HepG2 (cell line): Measurements from ENCODE around the gene CLDN19. TPM values are rescaled to one million over a fixed set of nuclear protein-coding genes. Genes with fewer than 3 reads are reported as not detected.

Experiments
- CCDC6 ChIP-seq: sonication (generic); formaldehyde crosslinking; IDR thresholded peaks from 2 replicates; pipeline ENCODE4 v1.8.1; 2022; ENCODE audit warnings: mild to moderate bottlenecking, missing genetic modification reagents, moderate library complexity
- HMG20A ChIP-seq: IDR thresholded peaks from 2 replicates; pipeline ENCODE4 v1.6.1; 2016; ENCODE audit warnings: borderline replicate concordance
- NFE2L1 ChIP-seq: sonication (generic); formaldehyde crosslinking; IDR thresholded peaks from 2 replicates; pipeline ENCODE4 v1.4.0; 2020; ENCODE audit warnings: missing genetic modification reagents, mild to moderate bottlenecking, borderline replicate concordance
- PITX1 ChIP-seq: sonication (generic); formaldehyde crosslinking; IDR thresholded peaks from 2 replicates; pipeline ENCODE4 v1.5.1; 2020; ENCODE audit warnings: mild to moderate bottlenecking, missing genetic modification reagents
- SAFB2 ChIP-seq: sonication (generic); formaldehyde crosslinking; IDR thresholded peaks from 2 replicates; pipeline ENCODE4 v1.5.1; 2020; ENCODE audit warnings: missing genetic modification reagents, low read depth, mild to moderate bottlenecking, borderline replicate concordance
- SP4 ChIP-seq: sonication (generic); formaldehyde crosslinking; IDR thresholded peaks from 2 replicates; pipeline ENCODE4 v1.8.1; 2023; ENCODE audit warnings: mild to moderate bottlenecking, missing genetic modification reagents
- ZBTB7A ChIP-seq: sonication (generic); formaldehyde crosslinking; IDR thresholded peaks from 2 replicates; pipeline ENCODE4 v1.8.0; 2022; ENCODE audit warnings: mild to moderate bottlenecking, missing genetic modification reagents
- ZNF280D ChIP-seq: sonication (generic); formaldehyde crosslinking; IDR thresholded peaks from 2 replicates; pipeline ENCODE4 v1.5.1; 2020; ENCODE audit warnings: mild to moderate bottlenecking, missing genetic modification reagents
- ZNF609 ChIP-seq: sonication (generic); formaldehyde crosslinking; IDR thresholded peaks from 2 replicates; pipeline ENCODE4 v1.4.0; 2020; ENCODE audit warnings: mild to moderate bottlenecking, missing genetic modification reagents, borderline replicate concordance
- ZNF614 ChIP-seq: IDR thresholded peaks from 2 replicates; pipeline ENCODE4 v1.6.1; 2018; ENCODE audit warnings: missing biosample characterization, missing genetic modification reagents, inconsistent platforms, borderline replicate concordance
- polyA plus RNA-seq, 8 experiments: library from polyadenylated mRNA; depleted of rRNA in 3 of 8; stranded (reverse) in 7 of 8; unstranded in 1 of 8; fragments of >200 nt; fragmentation: Illumina TruSeq in 4 of 8; extraction: Trizol in 4 of 8; gene quantifications; 2 replicates each; pipeline versions ENCODE4 v1.2.1 to v1.2.3, GENCODE V29; 2011 to 2016; ENCODE audit warnings: low read depth in 4 of 8, missing spikeins in 1 of 8, mixed read lengths in 1 of 8; ENCODE audit not compliant: insufficient read depth in 1 of 8
- total RNA-seq, 5 experiments: library from RNA; depleted of rRNA; stranded (reverse); fragments of >200 nt; fragmentation: Illumina TruSeq; extraction: Trizol; gene quantifications; 2 replicates each; pipeline ENCODE4 v1.2.3, GENCODE V29; 2016; ENCODE audit warnings: low read depth in 1 of 5

CLDN19 gene
- total and polyA plus RNA-seq, 2 of the 13 experiments (the other 11 are each of a cell fraction or from before 2014, with no cell fraction given) = 5.0 to 7.6 TPM

DNA sequence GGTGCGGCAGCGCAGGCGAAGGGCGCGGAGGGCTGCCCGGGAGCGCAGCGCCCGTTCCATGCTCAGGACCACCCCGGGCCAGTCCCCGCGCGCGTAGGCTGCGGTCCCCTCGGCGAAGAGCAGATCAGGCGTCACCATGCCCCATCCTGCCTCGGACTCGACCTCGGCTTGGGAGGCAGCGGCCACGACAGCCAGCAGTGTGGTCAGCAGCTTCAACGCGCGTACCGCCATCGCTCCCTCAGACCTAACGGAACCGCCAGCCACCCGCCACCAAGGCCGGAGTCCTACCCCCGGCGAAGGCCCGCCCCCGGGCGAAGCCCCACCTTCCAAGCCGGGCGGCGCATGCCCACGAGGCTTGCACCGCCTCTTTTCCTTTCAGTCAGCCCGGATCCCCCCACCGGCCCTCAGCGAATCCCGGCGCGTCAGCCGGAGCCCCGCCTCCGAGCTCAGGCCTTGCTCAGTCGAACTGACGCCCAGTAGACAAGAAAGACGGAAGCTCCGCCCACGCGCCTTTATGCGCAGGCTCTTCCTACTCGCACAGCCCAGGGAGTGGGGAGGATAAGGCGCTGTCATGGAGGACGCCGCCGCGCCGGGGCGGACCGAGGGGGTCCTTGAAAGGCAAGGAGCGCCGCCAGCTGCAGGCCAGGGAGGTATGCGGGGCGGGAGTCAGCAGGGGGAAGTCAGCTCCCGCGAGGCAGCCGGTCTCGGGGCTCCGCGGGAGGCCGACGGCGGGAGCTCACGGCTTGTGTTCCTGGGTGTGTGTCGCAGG is 26.9 kb upstream of the CLDN19 start, which contains the start of the genes C1orf50 and P3H1 (continued):
- TF ChIP-seq ZNF280D (CRISPR knock-in tag) (no peak), PITX1 (CRISPR knock-in tag) (no peak; the same call in 1 of the 2 replicates), HMG20A (CRISPR knock-in tag) (no peak), ZNF614 (CRISPR knock-in tag) (no peak), SP4 (CRISPR knock-in tag) (peak; percentile 79; the same call in 1 of the 2 replicates), CCDC6 (CRISPR knock-in tag) (peak; percentile 69; the same call in 1 of the 2 replicates), NFE2L1 (0 out of 2 replicates have a peak, but pooled peaks have one; percentile 49), ZNF609 (CRISPR knock-in tag) (peak; percentile 60), ZBTB7A (CRISPR knock-in tag) (peak; percentile 50; the same call in 1 of the 2 replicates), SAFB2 (CRISPR knock-in tag) (0 out of 2 replicates have a peak, but pooled peaks have one; percentile 50)
